K562 (cell line): ENCODE data around the gene LIMS1. TPM values are rescaled to one million over a fixed set of nuclear protein-coding genes. Genes with fewer than 3 reads are reported as not detected.

Experiments
- CBX5 ChIP-seq: IDR thresholded peaks from 2 replicates; pipeline ENCODE4 v1.6.1; 2014; ENCODE audit warnings: low read depth, borderline replicate concordance
- DPF2 ChIP-seq: fragments of 450-650 bp; IDR thresholded peaks from 2 replicates; pipeline ENCODE4 v1.6.1; 2016
- ERF ChIP-seq: fragments of 450-650 bp; formaldehyde crosslinking; IDR thresholded peaks from 2 replicates; pipeline ENCODE4 v1.4.0; 2020; ENCODE audit warnings: mild to moderate bottlenecking, mixed read lengths
- MXD1 ChIP-seq: fragments of 250-450 bp; sonication (Bioruptor Pico); IDR thresholded peaks from 2 replicates; pipeline ENCODE4 v1.8.0; 2021; ENCODE audit warnings: borderline replicate concordance, mild to moderate bottlenecking, moderate library complexity; ENCODE audit not compliant: poor library complexity, severe bottlenecking
- SIN3A ChIP-seq, 2 experiments: fragments of 150-350 bp in 1 of 2; IDR thresholded peaks; 2 replicates each; pipeline ENCODE4 v1.6.1; 2011 to 2016; ENCODE audit warnings: borderline replicate concordance in 2 of 2, low read depth in 2 of 2, low read length in 2 of 2, mild to moderate bottlenecking in 2 of 2, moderate library complexity in 2 of 2; ENCODE audit not compliant: control insufficient read depth in 1 of 2
- SMAD3 ChIP-seq: fragments of 450-650 bp; formaldehyde crosslinking; conservative IDR thresholded peaks from 2 replicates; pipeline ENCODE4 v1.4.0; 2020; ENCODE audit warnings: mild to moderate bottlenecking
- STAG1 ChIP-seq: sonication (generic); formaldehyde crosslinking; IDR thresholded peaks from 2 replicates; pipeline ENCODE4 v1.5.0; 2020; ENCODE audit warnings: missing genetic modification reagents, borderline replicate concordance
- ZFP1 ChIP-seq: fragments of 450-650 bp; formaldehyde crosslinking; IDR thresholded peaks from 2 replicates; pipeline ENCODE4 v1.4.0; 2020; ENCODE audit warnings: mild to moderate bottlenecking, mixed read lengths
- ZFPM2 ChIP-seq: fragments of 250-450 bp; sonication (Bioruptor Pico); IDR thresholded peaks from 2 replicates; pipeline ENCODE4 v1.5.1; 2022; ENCODE audit warnings: mild to moderate bottlenecking
- ZNF318 ChIP-seq, 2 experiments: fragments of 450-650 bp; IDR thresholded peaks; 2 replicates each; pipeline ENCODE4 v1.6.1; 2016; ENCODE audit warnings: mild to moderate bottlenecking in 2 of 2, borderline replicate concordance in 1 of 2, low read depth in 1 of 2, moderate library complexity in 1 of 2
- ZNF639 ChIP-seq, 2 experiments: fragments of 200-800 bp in 1 of 2; sonication (Bioruptor generic) in 1 of 2; sonication (generic) in 1 of 2; formaldehyde crosslinking in 1 of 2; IDR thresholded peaks in 1 of 2; conservative IDR thresholded peaks in 1 of 2; 2 replicates each; pipeline versions ENCODE4 v1.5.0 to v1.6.1; 2016 to 2020; ENCODE audit warnings: missing compliant biosample characterization in 1 of 2, missing genetic modification characterization in 1 of 2, missing genetic modification reagents in 1 of 2
- ZNF655 ChIP-seq: fragments of 250-450 bp; sonication (Bioruptor Pico); IDR thresholded peaks from 2 replicates; pipeline ENCODE4 v1.5.0; 2021
- ZSCAN29 ChIP-seq: fragments of 450-650 bp; IDR thresholded peaks from 2 replicates; pipeline ENCODE4 v1.6.1; 2017
- polyA plus RNA-seq, 8 experiments: library from polyadenylated mRNA; depleted of rRNA in 4 of 8; stranded (reverse) in 5 of 8; unstranded in 3 of 8; fragments of >200 nt; fragmentation: Nextera tagmentation in 2 of 8; fragmentation: Illumina TruSeq in 1 of 8; extraction: Ambion mirVana in 2 of 8; extraction: Trizol in 1 of 8; gene quantifications; 2 replicates each; pipeline versions ENCODE4 v1.2.1 to v1.2.3, GENCODE V29; 2011 to 2014; ENCODE audit warnings: inconsistent platforms in 1 of 8, missing spikeins in 1 of 8
- total RNA-seq, 7 experiments: library from RNA; depleted of rRNA in 6 of 7; stranded (reverse); fragments of >200 nt in 6 of 7; fragmentation: Illumina TruSeq in 2 of 7; extraction: Trizol in 2 of 7; gene quantifications; 2 replicates each; pipeline versions ENCODE4 v1.2.1 to v1.2.3, GENCODE V29; 2011 to 2021; ENCODE audit warnings: low replicate concordance in 1 of 7

LIMS1 gene
- total and polyA plus RNA-seq, 9 of the 15 experiments (the other 6 are each of a cell fraction or from before 2014, with no cell fraction given) = 52.8 to 134 (median 81.0) TPM

GRCh38 chr2:108594132-108594981 lies 60.1 kb downstream of the LIMS1 start (continued):
- TF ChIP-seq ZNF318 (IDR thresholded peaks at IDR 0.05; ENCODE audit: borderline replicate concordance in 1 of 2, low read depth in 1 of 2) (no peak; a peak in 1 of 4 replicates), ZSCAN29 (no peak), ZNF639 (CRISPR knock-in tag; conservative IDR thresholded peaks at IDR 0.05 in 1 of 2, IDR thresholded peaks at IDR 0.05 in 1 of 2) (no peak), ZFP1 (CRISPR knock-in tag) (no peak), ZFPM2 (no peak), CBX5 (no peak), DPF2 (peak; percentile 35), SMAD3 (no peak), ERF (CRISPR knock-in tag) (no peak), STAG1 (CRISPR knock-in tag) (no peak), SIN3A (IDR thresholded peaks at IDR 0.05; ENCODE audit: borderline replicate concordance in 2 of 2, control insufficient read depth in 1 of 2, low read depth in 2 of 2, low read length in 2 of 2) (no peak), ZNF655 (CRISPR knock-in tag) (no peak), MXD1 (no peak)
